ENCODE data around the gene LCP1.

GRCh38 chr13:46178821-46179220 is 3.2 kb downstream of the LCP1 start:
- TF ChIP-seq EZH2 (IDR thresholded peaks at IDR 0.05; ENCODE audit: borderline replicate concordance, low read depth, low read length, poor library complexity, severe bottlenecking) (no peak), CTCF (conservative IDR thresholded peaks at IDR 0.05; ENCODE audit: low read depth, low read length) (no peak)

Measured in A673 (cell line).